ENCODE measurements around the gene ACTR2.

Gene ACTR2

DNA sequence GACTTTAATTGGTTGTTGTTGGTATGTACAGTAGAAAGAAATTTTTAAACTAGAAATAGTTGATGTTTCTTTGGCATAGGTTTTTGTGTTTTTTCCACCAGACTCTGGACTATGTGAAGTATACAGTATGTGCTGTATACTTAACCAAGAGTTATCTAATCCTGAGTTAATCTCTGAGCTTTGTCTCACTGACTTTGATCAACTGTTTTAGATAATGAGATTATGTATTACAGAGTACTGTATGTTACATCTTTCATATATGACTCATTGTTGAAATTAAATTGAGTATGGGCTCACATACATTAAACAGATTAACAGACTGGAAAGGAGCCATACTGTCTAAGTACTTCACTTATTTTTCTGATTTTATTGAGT, 38.0 kb downstream of the ACTR2 start:
- DNase-seq, result no peak
- H3K36me3 ChIP-seq (ENCODE audit: control insufficient read depth in 4 of 4, insufficient read depth in 4 of 4, low read length in 3 of 4), result peaks cover 9 to 63% (median 45%) of the 10 kb centered on the region in 4 experiments
- no peaks in the 10 kb centered on the region for H3K4me1 ChIP-seq (ENCODE audit: control extremely low read depth in 1 of 4, control insufficient read depth in 4 of 4, insufficient read depth in 4 of 4, low read length in 3 of 4)
- POLR2A ChIA-PET, result no interaction called here
- no peak overlapping the region for H3K27ac ChIP-seq (ENCODE audit: insufficient read depth in 1 of 2, low read depth in 1 of 2, low read length in 2 of 2, poor library complexity in 1 of 2, severe bottlenecking in 2 of 2)
- no peaks in the 10 kb centered on the region for H3K9me3 ChIP-seq (ENCODE audit: control extremely low read depth in 1 of 5, control insufficient read depth in 4 of 5, insufficient read depth in 2 of 5, low read depth in 1 of 5, low read length in 4 of 5)
- H3K4me3 ChIP-seq (ENCODE audit: control insufficient read depth in 1 of 7, extremely low read depth in 1 of 7, insufficient read depth in 4 of 7, low read depth in 2 of 7, low read length in 6 of 7), result no peak overlapping the region
- CTCF ChIA-PET, result interaction anchor here (0.7 to 3.0 kb wide), 15 partner anchors 8 to 313 kb away, joined by 3 to 15 read pairs (median 3); no protein-coding TSS in a partner anchor
- no peaks in the 10 kb centered on the region for H3K27me3 ChIP-seq (replicated peaks in 2 of 5; ENCODE audit: control insufficient read depth in 4 of 5, insufficient read depth in 5 of 5, low read length in 4 of 5)

- H3K9me3 ChIP-seq (ENCODE audit: control extremely low read depth in 1 of 5, control insufficient read depth in 4 of 5, insufficient read depth in 2 of 5, low read depth in 1 of 5, low read length in 4 of 5), result no peaks in the 10 kb centered on the region
- no peak overlapping the region for H3K4me3 ChIP-seq (ENCODE audit: control insufficient read depth in 1 of 7, extremely low read depth in 1 of 7, insufficient read depth in 4 of 7, low read depth in 2 of 7, low read length in 6 of 7)
- H3K4me1 ChIP-seq (ENCODE audit: control extremely low read depth in 1 of 4, control insufficient read depth in 4 of 4, insufficient read depth in 4 of 4, low read length in 3 of 4), result no peaks in the 10 kb centered on the region
- no CpG with 5 or more reads among the region's 1 CpG for WGBS (ENCODE audit: insufficient coverage)
- H3K36me3 ChIP-seq (ENCODE audit: control insufficient read depth in 4 of 4, insufficient read depth in 4 of 4, low read length in 3 of 4), result peaks cover 12 to 61% (median 42%) of the 10 kb centered on the region in 4 experiments
- no peak for DNase-seq
- ChIA-PET CTCF (interaction anchor here (1.2 to 3.0 kb wide), 5 partner anchors 10 to 307 kb away, joined by 3 to 15 read pairs (median 4); no protein-coding TSS in a partner anchor), POLR2A (no interaction called here)
- no peaks in the 10 kb centered on the region for H3K27me3 ChIP-seq (replicated peaks in 2 of 5; ENCODE audit: control insufficient read depth in 4 of 5, insufficient read depth in 5 of 5, low read length in 4 of 5)
- H3K27ac ChIP-seq (ENCODE audit: insufficient read depth in 1 of 2, low read depth in 1 of 2, low read length in 2 of 2, poor library complexity in 1 of 2, severe bottlenecking in 2 of 2), result no peak overlapping the region
Observed at GRCh38 chr2:65267008-65267407, 39.4 kb downstream of the ACTR2 start.

- ChIA-PET POLR2A (no interaction called here), CTCF (interaction anchor here (1.1 kb wide), 1 partner anchor 42 kb away, joined by 3 read pairs; no protein-coding TSS in a partner anchor)
- Histone ChIP-seq H3K4me3 (ENCODE audit: control insufficient read depth in 1 of 7, extremely low read depth in 1 of 7, insufficient read depth in 4 of 7, low read depth in 2 of 7, low read length in 6 of 7) (no peak overlapping the region), H3K27me3 (replicated peaks in 2 of 5; ENCODE audit: control insufficient read depth in 4 of 5, insufficient read depth in 5 of 5, low read length in 4 of 5) (no peaks in the 10 kb centered on the region), H3K9me3 (ENCODE audit: control extremely low read depth in 1 of 5, control insufficient read depth in 4 of 5, insufficient read depth in 2 of 5, low read depth in 1 of 5, low read length in 4 of 5) (no peaks in the 10 kb centered on the region), H3K36me3 (ENCODE audit: control insufficient read depth in 4 of 4, insufficient read depth in 4 of 4, low read length in 3 of 4) (peaks cover 20 to 66% (median 39%) of the 10 kb centered on the region in 4 experiments), H3K27ac (ENCODE audit: insufficient read depth in 1 of 2, low read depth in 1 of 2, low read length in 2 of 2, poor library complexity in 1 of 2, severe bottlenecking in 2 of 2) (no peak overlapping the region), H3K4me1 (ENCODE audit: control extremely low read depth in 1 of 4, control insufficient read depth in 4 of 4, insufficient read depth in 4 of 4, low read length in 3 of 4) (no peaks in the 10 kb centered on the region)
- DNase-seq, result no peak
- 78% methylated on average over 3 of the region's 4 CpGs for WGBS (ENCODE audit: insufficient coverage)
Observed at GRCh38 chr2:65268957-65269356, 41.3 kb downstream of the ACTR2 start.

GRCh38 chr2:65273344-65273743, 45.7 kb downstream of the ACTR2 start:
- CTCF ChIA-PET, result no interaction called here
- POLR2A ChIA-PET, result no interaction called here
- no peaks in the 10 kb centered on the region for H3K9me3 ChIP-seq (ENCODE audit: control extremely low read depth in 1 of 5, control insufficient read depth in 4 of 5, insufficient read depth in 2 of 5, low read depth in 1 of 5, low read length in 4 of 5)
- peaks cover 0 to 4% (median under 1%) of the 10 kb centered on the region in 4 experiments for H3K4me1 ChIP-seq (ENCODE audit: control extremely low read depth in 1 of 4, control insufficient read depth in 4 of 4, insufficient read depth in 4 of 4, low read length in 3 of 4)
- H3K4me3 ChIP-seq (ENCODE audit: control insufficient read depth in 1 of 7, extremely low read depth in 1 of 7, insufficient read depth in 4 of 7, low read depth in 2 of 7, low read length in 6 of 7), result no peak overlapping the region
- H3K36me3 ChIP-seq (ENCODE audit: control insufficient read depth in 4 of 4, insufficient read depth in 4 of 4, low read length in 3 of 4), result peaks cover 7 to 27% (median 16%) of the 10 kb centered on the region in 4 experiments
- no peak for DNase-seq
- H3K27ac ChIP-seq (ENCODE audit: insufficient read depth in 1 of 2, low read depth in 1 of 2, low read length in 2 of 2, poor library complexity in 1 of 2, severe bottlenecking in 2 of 2), result no peak overlapping the region
- H3K27me3 ChIP-seq (replicated peaks in 2 of 5; ENCODE audit: control insufficient read depth in 4 of 5, insufficient read depth in 5 of 5, low read length in 4 of 5), result no peaks in the 10 kb centered on the region
- WGBS (ENCODE audit: insufficient coverage), result 99% methylated on average over 7 of the region's 8 CpGs

DNA sequence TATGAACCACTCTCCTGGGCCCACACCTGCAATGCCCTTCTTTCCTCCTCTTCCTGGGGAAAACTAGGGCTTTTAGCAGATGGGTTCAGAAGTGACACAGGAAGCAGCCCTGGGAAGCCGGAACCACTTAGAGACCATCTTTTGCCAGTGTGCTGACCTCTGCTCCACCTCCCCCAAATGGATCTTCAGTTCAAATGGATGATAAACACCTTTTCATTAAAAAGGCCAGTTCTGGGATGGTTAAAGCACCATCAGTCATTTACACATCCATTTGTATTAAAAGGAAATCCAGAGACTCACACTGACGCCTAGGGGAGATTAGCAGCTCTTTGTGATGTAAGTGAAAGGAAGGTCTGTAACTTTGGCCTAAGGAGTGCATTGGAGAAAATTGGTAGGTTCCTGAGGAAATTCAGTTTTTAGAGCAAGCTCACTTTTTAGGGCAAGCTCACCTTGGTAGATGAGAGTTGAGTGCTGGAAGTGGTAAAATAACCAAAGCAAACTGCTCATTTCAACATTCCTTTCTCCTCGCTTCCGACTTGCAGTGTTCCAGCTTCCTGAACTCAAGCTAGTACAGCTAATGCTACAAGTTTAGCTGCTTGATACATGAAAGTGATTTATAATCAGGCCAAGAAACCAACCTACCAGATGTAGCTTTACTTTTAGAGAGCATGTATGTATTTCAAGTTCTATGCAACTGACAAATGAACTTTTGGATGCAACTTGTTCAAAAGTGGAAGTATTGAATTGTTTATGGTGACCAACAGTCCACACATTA, 47.7 kb downstream of the ACTR2 start:
- H3K4me3 ChIP-seq (ENCODE audit: control insufficient read depth in 1 of 7, extremely low read depth in 1 of 7, insufficient read depth in 4 of 7, low read depth in 2 of 7, low read length in 6 of 7), result no peak overlapping the region
- H3K9me3 ChIP-seq (ENCODE audit: control extremely low read depth in 1 of 5, control insufficient read depth in 4 of 5, insufficient read depth in 2 of 5, low read depth in 1 of 5, low read length in 4 of 5), result no peaks in the 10 kb centered on the region
- H3K27ac ChIP-seq (ENCODE audit: insufficient read depth in 1 of 2, low read depth in 1 of 2, low read length in 2 of 2, poor library complexity in 1 of 2, severe bottlenecking in 2 of 2), result no peak overlapping the region
- WGBS (ENCODE audit: insufficient coverage), result 100% methylated on average over 1 of the region's 4 CpGs
- no peak for DNase-seq
- peaks cover 7 to 18% (median 10%) of the 10 kb centered on the region in 4 experiments for H3K36me3 ChIP-seq (ENCODE audit: control insufficient read depth in 4 of 4, insufficient read depth in 4 of 4, low read length in 3 of 4)
- ChIA-PET CTCF (interaction anchor here (0.9 to 1.4 kb wide), 2 partner anchors 12 to 157 kb away, joined by 3 to 4 read pairs; partner anchors contain the start of gene SPRED2), POLR2A (no interaction called here)
- H3K4me1 ChIP-seq (ENCODE audit: control extremely low read depth in 1 of 4, control insufficient read depth in 4 of 4, insufficient read depth in 4 of 4, low read length in 3 of 4), result peaks cover 5 to 9% (median 8%) of the 10 kb centered on the region in 4 experiments
- H3K27me3 ChIP-seq (replicated peaks in 2 of 5; ENCODE audit: control insufficient read depth in 4 of 5, insufficient read depth in 5 of 5, low read length in 4 of 5), result no peaks in the 10 kb centered on the region

- Histone ChIP-seq H3K27me3 (replicated peaks in 2 of 5; ENCODE audit: control insufficient read depth in 4 of 5, insufficient read depth in 5 of 5, low read length in 4 of 5) (no peaks in the 10 kb centered on the region), H3K27ac (ENCODE audit: insufficient read depth in 1 of 2, low read depth in 1 of 2, low read length in 2 of 2, poor library complexity in 1 of 2, severe bottlenecking in 2 of 2) (no peak overlapping the region), H3K36me3 (ENCODE audit: control insufficient read depth in 4 of 4, insufficient read depth in 4 of 4, low read length in 3 of 4) (peaks cover 7 to 14% (median 9%) of the 10 kb centered on the region in 4 experiments), H3K4me3 (ENCODE audit: control insufficient read depth in 1 of 7, extremely low read depth in 1 of 7, insufficient read depth in 4 of 7, low read depth in 2 of 7, low read length in 6 of 7) (no peak overlapping the region), H3K4me1 (ENCODE audit: control extremely low read depth in 1 of 4, control insufficient read depth in 4 of 4, insufficient read depth in 4 of 4, low read length in 3 of 4) (peaks cover 5 to 9% (median 8%) of the 10 kb centered on the region in 4 experiments), H3K9me3 (ENCODE audit: control extremely low read depth in 1 of 5, control insufficient read depth in 4 of 5, insufficient read depth in 2 of 5, low read depth in 1 of 5, low read length in 4 of 5) (no peaks in the 10 kb centered on the region)
- no peak for DNase-seq
- CTCF ChIA-PET, result interaction anchor here (0.7 to 1.6 kb wide), 4 partner anchors 8 to 104 kb away, joined by 3 to 4 read pairs (median 3); no protein-coding TSS in a partner anchor
- POLR2A ChIA-PET, result interaction anchor here (0.5 kb wide), 1 partner anchor 110 kb away, joined by 3 read pairs; no protein-coding TSS in a partner anchor
- 92% methylated on average over 5 of the region's 5 CpGs for WGBS (ENCODE audit: insufficient coverage)
Observed at GRCh38 chr2:65276609-65277008, 49.0 kb downstream of the ACTR2 start.

DNA sequence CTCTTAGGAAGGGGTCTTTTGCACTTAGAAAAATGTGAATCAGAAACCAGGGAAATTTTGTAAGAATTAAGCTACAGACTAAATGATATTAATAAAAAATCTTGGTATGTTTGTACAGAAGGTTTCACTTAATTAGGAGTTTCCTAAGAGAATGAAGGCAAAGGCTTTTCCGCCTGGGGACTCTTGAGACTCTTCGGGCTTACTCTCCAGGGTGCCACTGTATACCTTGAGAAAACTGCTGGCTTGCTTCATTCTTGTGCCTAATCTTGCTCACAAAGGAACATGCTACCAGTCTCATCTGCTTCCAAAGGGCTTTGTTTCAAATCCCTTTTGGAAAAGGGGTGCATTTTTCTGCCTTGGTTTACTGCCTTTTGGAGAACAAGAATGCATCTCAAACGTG, 49.5 kb downstream of the ACTR2 start:
- H3K27ac ChIP-seq (ENCODE audit: insufficient read depth in 1 of 2, low read depth in 1 of 2, low read length in 2 of 2, poor library complexity in 1 of 2, severe bottlenecking in 2 of 2), result no peak overlapping the region
- no peaks in the 10 kb centered on the region for H3K27me3 ChIP-seq (replicated peaks in 2 of 5; ENCODE audit: control insufficient read depth in 4 of 5, insufficient read depth in 5 of 5, low read length in 4 of 5)
- POLR2A ChIA-PET, result no interaction called here
- CTCF ChIA-PET, result interaction anchor here (0.7 to 1.6 kb wide), 5 partner anchors 8 to 285 kb away, joined by 3 to 4 read pairs (median 3); no protein-coding TSS in a partner anchor
- no peaks in the 10 kb centered on the region for H3K9me3 ChIP-seq (ENCODE audit: control extremely low read depth in 1 of 5, control insufficient read depth in 4 of 5, insufficient read depth in 2 of 5, low read depth in 1 of 5, low read length in 4 of 5)
- 93% methylated on average over 3 of the region's 3 CpGs for WGBS (ENCODE audit: insufficient coverage)
- H3K4me1 ChIP-seq (ENCODE audit: control extremely low read depth in 1 of 4, control insufficient read depth in 4 of 4, insufficient read depth in 4 of 4, low read length in 3 of 4), result peaks cover 5 to 9% (median 8%) of the 10 kb centered on the region in 4 experiments
- peaks cover 6 to 10% (median 8%) of the 10 kb centered on the region in 4 experiments for H3K36me3 ChIP-seq (ENCODE audit: control insufficient read depth in 4 of 4, insufficient read depth in 4 of 4, low read length in 3 of 4)
- H3K4me3 ChIP-seq (ENCODE audit: control insufficient read depth in 1 of 7, extremely low read depth in 1 of 7, insufficient read depth in 4 of 7, low read depth in 2 of 7, low read length in 6 of 7), result no peak overlapping the region
- no peak for DNase-seq

Data from common myeloid progenitor, CD34-positive (primary cell).